Inferior parietal cortex (tissue), 1 donor: ENCODE measurements around the gene TMEM33.

Experiments used
- DNase-seq: peaks from one replicate; pipeline ENCODE4 v3.0.0-alpha.2; 2016; ENCODE audit errors: extremely low spot score

The TMEM33 gene

DNA sequence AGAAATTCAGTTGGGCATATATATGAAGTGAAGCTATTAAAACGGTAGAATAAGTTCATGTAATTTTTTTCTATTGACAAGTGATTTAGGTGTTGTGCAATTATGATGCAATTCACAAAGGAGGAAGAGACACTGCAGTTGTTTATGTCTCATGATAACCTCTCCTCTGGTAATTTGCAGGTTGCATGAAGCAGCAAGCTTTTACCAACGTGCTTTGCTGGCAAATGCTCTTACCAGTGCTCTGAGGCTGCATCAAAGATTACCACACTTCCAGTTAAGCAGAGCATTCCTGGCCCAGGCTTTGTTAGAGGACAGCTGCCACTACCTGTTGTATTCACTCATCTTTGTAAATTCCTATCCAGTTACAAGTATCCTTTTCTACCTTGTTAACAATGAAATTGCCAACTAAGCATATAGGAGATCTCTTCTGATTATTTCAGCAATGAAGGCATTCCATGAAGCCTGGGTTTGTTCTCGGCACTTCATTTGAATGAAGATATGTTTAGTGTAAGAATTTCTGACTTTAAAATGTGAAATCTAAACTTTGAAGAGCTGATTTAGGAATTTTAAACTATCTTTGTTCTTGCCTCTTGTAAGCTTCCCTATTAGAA lies 3.9 kb downstream of the TMEM33 start:
- no peak for DNase-seq

DNA sequence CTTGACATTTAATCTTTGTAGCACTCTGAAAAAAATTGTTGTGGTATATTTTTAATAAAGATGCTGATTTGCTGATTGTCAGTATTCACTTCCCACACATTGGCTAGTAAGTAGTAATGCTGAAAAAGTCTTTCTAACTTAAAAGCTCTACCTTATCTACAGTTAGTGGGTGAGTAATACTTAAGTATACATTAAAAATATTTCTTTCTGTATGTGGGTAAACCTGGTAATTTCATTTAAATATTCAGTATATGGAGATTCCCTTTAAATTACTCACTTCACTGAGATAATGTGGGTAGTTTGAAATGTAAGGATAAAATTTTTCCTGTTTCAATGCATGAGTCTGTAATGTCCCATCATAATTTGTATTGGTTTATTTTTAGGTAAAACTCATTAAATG lies 5.6 kb downstream of the TMEM33 start:
- DNase-seq, result no peak

DNA sequence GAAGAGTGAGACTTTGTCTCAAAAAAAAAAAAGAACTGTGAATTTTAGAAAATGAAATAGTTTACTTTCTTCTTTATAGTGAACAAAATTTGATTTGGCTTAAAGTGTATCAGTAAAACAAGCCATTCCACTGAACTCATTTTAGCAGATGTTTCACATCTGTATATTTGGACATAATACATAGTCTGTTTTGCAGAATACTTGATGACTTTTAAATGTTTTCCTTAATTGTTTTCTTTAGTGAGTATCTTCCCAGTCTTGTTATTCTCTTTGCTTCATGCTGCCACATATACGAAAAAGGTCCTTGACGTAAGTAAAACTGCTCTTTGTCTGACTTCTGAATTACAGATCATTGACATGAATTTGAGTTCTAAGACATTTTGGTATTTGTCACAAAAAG lies 8.3 kb downstream of the TMEM33 start:
- DNase-seq, result no peak

DNA sequence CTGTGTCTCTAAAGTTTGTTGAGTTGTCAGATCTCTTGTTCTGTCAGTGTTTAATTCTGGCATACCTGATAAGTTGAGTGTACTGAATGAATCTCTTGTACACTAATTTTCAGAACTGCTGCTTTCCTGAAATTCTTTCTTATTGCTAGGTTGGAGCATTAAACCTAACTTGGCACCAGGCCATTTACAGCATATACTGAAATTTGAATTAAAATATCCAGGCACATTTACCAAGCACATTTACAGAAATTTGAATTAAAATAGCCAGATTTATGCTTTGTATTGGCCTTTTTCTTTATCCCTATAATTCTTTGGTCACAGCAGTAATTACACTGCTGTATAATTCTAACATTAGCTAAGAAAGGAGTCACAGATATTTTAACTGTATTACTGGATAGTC lies 8.9 kb downstream of the TMEM33 start:
- no peak for DNase-seq

DNA sequence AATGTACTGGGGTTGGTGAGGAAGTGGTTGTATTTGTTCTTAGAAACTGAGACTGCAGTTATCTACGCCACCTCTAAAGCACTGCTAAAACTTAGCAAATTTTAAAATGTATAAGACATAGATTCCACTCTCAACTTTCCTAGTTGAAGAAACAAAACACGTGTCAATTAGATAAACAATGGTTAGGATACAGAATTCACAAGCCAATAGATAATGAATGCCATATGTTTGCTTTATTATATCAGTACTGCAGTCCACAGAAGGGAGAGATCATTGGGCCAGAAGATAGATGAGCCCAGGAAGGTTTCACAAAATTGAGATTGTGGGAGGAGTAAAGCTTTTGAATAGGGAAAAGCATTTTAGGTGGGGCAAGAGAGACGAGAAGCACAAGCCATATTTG lies 14.3 kb downstream of the TMEM33 start:
- DNase-seq, result no peak

DNA sequence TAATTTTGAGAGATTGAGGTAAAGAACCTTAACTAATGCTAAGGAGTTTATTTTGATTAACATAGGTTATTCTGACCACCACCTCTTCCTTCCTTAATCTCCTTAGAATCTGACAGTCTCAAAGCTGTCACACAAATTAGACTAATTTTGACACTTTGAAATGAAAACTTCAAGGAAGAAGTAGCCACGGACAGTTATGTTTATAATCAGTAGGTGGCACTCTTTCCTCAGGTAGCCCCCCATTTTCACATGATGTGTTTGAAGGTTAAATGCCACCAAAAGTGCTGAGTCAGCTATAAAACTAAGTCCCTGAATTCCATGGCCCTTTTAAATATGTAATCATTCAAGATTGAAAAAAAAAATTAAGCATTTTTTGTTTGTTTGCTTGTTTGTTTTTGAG lies 22.4 kb downstream of the TMEM33 start:
- no peak for DNase-seq

DNA sequence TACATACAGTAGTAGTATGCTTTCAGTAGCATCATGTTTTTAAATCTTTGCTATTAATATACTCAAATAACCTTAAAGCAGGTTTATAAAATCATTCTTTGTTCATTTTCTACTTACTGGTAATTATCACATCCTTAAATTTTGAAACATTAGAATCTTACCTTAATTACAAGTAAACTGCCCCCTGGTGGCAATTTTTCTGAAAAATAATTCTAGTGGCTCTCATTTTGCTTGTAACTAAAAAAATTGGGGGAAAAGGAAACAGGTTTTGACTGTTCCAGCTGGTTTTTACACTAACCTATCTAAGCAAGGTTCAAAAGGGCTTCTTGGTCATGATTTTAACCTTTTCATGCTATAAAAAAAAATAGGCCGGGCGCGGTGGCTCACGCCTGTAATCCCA lies 27.9 kb downstream of the TMEM33 start:
- peak; percentile 49 for DNase-seq

DNA sequence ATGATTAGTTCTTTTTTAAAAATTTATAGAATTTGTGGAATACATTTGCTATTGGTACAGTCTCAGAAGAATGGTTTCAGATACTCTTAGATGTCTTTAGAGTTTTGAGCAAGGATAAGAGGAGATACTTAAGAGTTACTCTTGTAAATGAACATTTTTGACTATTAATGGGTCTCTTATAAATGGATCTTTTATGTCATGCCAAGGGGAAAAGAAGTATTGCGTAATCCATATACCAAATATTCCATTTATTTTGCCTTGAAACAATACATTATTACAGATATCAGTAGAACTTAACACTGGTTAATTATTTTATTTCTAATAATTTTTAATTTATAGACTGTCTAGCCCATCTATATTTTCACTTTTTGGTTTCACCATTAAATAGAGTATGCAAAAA lies 29.2 kb downstream of the TMEM33 start:
- no peak for DNase-seq

DNA sequence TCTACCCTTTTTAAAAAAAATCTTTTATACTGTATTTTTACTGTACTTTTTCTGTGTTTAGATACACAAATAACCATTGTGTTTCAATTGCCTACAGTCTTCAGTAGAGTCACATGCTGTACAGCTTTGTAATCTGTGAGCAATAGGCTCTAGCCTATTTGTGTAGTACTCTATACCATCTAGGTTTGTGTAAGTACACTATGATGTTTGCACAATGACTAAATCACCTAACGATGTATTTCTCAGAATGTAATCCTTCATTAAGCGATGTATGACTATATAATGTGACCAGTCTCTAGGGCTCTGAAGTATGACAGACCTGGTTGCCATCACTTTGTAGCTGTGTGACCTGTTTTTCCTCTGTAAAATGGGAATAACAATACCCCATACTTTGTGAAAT lies 32.2 kb downstream of the TMEM33 start:
- no peak for DNase-seq

DNA sequence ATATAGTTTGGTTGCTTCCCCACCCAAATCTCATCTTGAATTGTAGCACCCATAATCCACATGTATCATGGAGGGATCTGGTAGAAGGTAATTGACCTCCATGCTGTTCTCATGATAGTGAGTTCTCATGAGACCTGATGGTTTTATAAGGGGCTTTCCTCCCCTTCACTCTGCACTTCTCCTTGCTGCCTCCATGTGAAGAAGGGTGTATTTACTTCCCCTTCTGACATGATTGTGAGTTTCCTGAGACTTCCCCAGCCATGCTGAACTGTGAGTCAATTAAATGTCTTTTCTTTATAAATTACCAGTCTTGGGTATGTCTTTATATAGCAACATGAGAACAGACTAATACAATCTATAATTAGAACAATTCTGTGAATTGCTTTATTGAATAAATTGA lies 34.4 kb downstream of the TMEM33 start:
- no peak for DNase-seq

DNA sequence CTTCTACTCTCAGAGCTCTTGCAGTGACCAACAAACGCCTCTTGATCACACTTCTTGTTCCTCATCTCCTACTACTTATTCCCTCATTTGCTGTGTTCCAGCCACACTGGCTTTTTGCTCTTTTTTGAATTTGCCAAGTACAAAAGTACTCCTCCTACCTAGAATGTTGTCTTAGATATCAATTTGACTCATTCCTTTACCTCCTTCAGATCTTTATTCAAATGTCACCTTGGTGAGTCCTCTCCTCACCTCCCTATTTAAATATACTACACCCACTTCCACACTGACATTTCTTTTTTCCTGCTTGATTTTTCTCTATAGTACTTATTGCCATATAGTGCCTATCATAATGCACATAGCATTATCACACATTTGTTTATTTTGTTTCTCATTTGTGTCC lies 40.1 kb downstream of the TMEM33 start:
- no peak for DNase-seq

DNA sequence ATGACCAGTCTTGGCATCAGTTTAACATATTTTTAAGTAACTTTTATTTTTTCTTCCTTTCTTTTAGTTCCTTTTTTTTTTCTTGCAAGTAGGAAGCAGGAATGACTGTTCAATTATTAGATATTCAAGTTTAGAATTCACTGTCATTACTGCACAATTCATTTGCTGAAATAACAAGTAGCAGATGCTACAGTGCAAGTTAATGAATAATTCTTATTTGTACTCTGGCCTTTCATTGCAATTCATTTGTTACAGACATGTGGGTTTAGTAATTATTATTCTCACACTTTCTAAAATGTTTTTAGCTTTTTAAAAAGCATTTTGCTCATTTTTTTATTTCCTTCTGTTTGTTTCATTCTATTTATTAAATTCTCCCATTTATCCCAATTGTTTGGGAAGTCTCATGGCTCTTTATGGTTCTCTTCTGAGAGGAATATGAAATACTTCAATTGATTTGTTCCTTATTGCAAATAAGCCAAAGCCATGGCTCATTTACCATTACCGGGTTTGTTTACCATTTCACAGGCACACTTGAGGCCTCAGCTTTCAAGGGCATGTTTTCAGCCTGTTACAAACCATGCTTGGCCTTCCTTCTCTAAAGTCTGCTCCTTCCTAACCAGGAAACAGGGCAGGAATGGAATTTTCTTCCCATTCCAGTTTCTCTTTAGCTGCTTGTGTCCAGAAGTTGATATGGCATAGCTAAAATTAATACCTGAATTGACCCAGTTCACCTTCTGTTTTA lies 41.7 kb downstream of the TMEM33 start:
- DNase-seq, result no peak

DNA sequence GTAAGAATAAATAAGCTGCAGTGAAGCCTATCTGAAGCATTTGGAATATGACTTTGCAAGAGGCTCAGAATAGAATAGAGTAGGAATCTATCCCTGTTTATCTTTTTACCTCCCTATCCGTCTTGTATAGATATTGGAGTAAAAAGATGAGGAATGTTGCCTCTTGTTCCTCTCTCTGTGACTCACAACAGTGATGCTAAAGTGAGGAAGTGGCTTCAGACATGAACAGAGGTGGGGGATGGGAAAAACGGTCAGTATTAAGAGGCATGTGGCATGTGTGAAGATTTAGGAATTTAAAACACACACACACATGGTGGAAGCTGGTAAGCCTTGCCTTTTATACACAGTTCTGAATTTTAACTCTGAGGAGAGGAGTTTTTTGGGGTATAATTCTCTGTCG lies 42.5 kb downstream of the TMEM33 start:
- DNase-seq, result no peak

DNA sequence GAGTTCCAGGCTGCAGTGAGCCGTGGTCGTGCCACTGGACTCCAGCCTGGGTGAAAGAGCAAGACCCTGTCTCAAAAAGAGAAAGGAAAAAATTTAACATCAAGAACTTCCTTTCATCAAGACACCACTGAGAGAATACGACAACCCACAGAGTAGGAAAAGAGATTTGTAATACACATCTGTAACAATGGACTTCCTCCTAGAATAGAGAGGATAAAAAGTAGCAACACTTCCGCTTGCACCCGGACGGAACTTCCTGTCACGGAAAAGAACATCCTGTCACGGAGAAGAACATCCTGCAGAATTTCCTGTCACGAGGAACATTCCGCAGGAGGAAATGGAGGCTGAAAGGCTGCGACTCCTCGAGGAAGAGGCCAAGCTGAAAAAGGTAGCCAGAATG lies 46.2 kb downstream of the TMEM33 start, which contains the start of gene DCAF4L1:
DCAF4L1 (plus strand) TSS at position 301 of the 400 bp plus-strand sequence; CDS start at position 338, 37 bp downstream.
- no peak for DNase-seq

DNA sequence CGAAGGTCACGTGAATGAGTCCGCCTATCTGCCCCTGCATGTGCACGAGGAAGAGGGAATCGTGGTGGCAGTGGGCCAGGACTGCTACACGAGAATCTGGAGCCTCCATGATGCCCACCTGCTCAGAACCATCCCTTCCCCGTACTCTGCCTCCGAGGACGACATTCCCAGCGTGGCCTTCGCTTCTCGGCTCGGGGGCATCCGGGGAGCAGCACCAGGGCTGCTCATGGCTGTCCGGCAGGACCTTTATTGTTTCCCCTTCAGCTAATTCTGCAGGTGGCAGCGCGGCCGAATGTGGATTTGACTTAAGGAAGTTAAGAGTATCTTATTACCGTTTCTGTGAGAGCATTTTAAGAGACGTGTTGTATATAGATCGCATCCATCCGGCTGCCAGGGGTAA lies 47.5 kb downstream of the TMEM33 start:
- no peak for DNase-seq

DNA sequence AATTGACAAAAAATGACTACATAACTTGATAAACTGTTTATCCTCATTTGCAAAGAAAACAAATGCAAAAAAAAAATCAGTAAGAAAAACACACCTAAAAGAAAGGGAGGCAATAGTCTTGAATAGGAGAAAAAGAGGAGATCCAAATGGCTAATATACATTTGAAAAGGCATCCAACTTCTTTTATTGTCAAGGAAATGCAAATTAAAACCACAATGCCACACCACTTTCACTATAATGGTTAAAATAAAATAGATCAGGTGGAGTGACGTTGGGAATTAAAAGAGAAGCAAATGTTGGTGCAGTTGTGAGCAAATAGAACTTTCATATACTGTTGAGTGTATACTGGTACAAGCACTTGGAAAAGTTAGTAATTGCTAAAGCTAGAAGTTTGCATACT lies 49.9 kb downstream of the TMEM33 start:
- no peak for DNase-seq

DNA sequence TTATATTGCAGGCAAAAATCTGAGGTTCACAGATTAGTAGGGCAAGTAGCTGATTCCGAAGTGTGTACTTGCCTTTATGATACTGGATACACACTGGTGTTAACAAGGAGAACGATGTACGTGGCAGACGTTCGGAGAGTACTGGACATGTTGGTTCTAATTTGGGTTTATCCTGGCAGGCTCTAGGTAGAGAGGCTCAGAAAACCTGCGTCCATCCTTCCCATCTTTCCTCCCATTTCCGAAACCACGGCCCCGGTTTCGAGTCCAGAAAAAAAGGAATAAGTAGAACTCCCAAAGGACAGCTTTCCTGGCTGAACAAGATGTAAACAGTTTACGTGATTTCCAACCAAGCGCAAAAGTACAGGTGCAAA lies 54.8 kb downstream of the TMEM33 start:
- DNase-seq, result no peak

DNA sequence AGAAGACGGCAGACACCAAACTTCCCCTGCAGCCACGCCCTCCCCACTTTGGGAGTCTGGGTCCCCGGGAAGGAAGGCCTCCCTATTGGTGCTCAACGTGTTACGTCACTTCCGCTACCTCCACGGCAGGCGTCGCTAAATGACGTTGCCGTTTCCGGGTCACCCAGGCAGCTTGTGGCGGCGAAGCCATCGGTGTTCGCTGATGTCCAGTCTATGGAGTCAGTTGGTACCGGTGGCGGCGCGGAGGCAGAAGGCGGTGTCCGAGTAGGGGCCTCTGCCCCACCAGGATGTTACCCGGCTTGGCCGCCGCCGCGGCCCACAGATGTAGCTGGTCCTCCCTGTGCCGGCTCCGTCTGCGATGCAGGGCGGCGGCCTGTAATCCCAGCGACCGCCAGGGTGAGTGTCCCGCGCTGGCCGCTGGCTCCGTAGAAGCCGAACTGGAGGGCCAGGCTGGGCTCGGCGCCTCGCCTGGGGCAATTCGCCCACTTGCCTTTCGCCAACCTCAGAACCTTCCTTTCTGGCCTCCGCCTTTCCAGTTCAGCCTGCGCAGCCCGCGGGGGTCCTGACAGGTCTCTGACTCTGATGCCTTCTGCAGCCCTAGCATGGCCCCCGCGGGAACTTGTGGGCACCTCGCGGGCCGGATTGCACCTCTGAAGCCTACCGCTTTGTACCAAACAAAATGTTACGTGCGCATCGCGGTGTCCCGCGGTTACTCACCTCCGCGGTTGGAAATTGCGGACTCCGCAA lies 55.3 kb downstream of the TMEM33 start, which contains the start of gene SLC30A9:
SLC30A9 (plus strand) TSS at position 166 of the 747 bp plus-strand sequence; CDS start at position 288, 122 bp downstream.
- DNase-seq, result peak; percentile 98

DNA sequence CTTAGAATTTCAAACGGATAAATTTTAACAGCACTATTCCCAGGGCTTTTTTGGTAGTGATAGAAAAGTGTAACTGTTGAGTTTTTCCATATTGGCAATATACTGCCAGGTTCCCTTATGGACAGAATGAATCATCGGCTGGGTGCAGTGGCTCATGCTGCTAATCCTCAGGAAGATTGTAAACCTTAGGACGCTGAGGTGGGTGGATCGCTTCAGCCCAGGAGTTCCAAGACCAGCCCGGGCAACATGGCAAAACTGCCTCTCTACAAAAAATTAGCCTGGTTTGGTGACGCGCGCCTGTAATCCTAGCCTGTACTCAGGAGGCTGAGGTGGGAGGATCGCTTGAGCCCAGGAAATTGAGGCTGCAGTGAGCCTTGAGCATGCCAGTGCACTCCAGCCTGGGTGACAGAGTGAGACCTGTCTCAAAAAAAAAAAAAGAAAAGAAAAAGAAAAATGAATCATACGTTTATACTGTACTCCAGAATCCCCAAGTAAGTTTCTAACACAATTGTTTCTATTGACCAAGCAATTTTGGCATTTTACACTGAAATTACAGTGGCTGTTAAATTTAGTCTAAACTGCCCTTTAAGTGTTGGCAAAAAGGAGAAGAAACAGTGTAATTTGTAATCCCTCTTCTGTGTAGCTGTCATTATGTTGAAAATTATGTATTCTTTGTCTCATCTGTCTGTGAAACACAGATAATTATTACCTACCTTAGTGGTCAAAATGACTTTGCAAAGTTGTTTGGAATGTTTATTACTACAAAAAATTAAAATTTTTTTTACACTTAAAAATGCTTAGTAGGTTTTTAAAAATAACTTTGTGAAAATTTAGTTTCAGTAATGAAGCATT lies 56.9 kb downstream of the TMEM33 start:
- DNase-seq, result no peak

DNA sequence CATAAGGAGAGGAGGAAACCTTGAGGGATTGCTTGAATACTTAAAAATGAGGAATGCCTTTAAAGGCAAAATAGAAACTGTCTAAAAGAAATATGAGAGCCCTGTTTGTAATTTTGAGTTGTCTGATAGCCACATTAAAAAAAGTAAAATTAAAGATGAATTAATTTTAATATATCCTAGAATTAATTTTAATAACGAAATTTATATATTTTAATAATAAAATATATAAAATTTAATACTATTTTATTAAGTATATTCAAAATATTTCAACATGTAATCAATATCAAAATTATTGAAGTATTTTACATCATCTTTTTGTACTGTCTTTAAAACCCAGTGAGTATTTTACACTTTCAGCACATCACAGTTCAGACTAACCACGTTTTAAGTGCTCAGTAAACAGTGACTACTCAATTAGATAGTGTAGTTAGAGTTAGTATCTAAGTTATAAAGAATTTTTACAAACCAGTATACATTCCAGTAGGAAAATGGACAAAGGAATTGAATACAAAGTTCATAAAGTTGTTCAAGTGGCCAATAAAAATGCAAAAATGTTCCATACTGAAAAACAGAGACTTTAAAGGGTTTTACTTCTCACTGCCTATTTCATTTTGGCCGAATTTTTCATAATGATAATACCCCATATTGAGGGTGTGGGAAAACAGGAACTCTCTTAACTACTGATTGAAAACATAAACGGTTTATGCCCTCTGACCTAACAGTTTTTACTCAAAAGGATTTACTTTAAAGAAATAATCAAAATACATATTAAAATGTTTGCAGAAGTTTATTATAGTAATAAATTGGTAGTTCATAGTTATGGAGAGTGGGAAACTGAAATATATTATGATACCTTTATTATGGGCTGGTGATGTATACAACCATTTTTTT lies 58.0 kb downstream of the TMEM33 start:
- no peak for DNase-seq

DNA sequence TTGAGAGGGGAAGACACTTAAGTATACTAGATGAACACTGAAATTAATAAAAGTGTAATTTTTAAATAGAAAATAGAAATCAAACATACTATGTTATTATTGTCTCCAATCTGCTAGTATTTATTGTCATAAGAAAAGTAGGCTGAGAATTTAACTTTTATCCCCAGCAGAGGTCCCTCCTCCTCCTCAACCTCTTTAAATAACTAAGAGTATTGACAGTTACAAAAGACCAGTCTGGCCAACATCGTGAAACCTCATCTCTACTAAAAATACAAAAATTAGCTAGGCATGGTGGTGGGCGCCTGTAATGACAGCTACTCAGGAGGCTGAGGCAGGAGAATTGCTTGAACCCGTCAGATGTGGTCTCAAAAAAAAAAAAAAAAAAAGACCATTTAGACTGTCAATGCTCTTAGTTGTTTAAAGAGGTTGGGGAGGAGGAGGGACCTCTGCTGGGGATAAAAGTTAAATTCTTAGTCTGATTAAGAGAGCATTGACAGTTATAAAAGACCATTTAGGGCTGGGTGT lies 59.3 kb downstream of the TMEM33 start:
- no peak for DNase-seq
